ENCODE results near the gene MEF2D.

Gene MEF2D

GRCh38 chr1:156451505-156452160 lies 48.9 kb downstream of the MEF2D start:
- H3K9me3 Mint-ChIP-seq: no peaks in the 10 kb centered on the region
- H3K4me1 Mint-ChIP-seq: peaks cover 5% of the 10 kb centered on the region
- no peak overlapping the region for H3K4me3 Mint-ChIP-seq
- TF ChIP-seq CTCF (IDR thresholded peaks at IDR 0.05; ENCODE audit: unreplicated experiment in 3 of 3): no peak
- H3K36me3 Mint-ChIP-seq (ENCODE audit: low read depth): no peaks in the 10 kb centered on the region
- peaks cover 56% of the 10 kb centered on the region for H3K27me3 Mint-ChIP-seq (ENCODE audit: low read depth)
- no peak overlapping the region for H3K27ac Mint-ChIP-seq

- Mint-ChIP-seq H3K4me3 (no peak overlapping the region), H3K27me3 (ENCODE audit: low read depth) (peaks cover 82% of the 10 kb centered on the region), H3K9me3 (no peaks in the 10 kb centered on the region), H3K36me3 (ENCODE audit: low read depth) (no peaks in the 10 kb centered on the region), H3K4me1 (no peaks in the 10 kb centered on the region), H3K27ac (no peak overlapping the region)
- no peak for TF ChIP-seq CTCF (IDR thresholded peaks at IDR 0.05; ENCODE audit: unreplicated experiment in 3 of 3)
Observed at GRCh38 chr1:156448134-156448967, 52.2 kb downstream of the MEF2D start.

- H3K4me1 Mint-ChIP-seq: no peaks in the 10 kb centered on the region
- no peaks in the 10 kb centered on the region for H3K9me3 Mint-ChIP-seq
- no peak overlapping the region for H3K27ac Mint-ChIP-seq
- no peaks in the 10 kb centered on the region for H3K36me3 Mint-ChIP-seq (ENCODE audit: low read depth)
- H3K27me3 Mint-ChIP-seq (ENCODE audit: low read depth): peaks cover 94% of the 10 kb centered on the region
- no peak overlapping the region for H3K4me3 Mint-ChIP-seq
- peak; percentile 93 to 96 (median 95) for TF ChIP-seq CTCF (IDR thresholded peaks at IDR 0.05; ENCODE audit: unreplicated experiment in 3 of 3)
Observed at GRCh38 chr1:156445789-156446263, 54.7 kb downstream of the MEF2D start.

GRCh38 chr1:156444407-156445001 lies 56.1 kb downstream of the MEF2D start:
- no peak overlapping the region for H3K27ac Mint-ChIP-seq
- no peaks in the 10 kb centered on the region for H3K36me3 Mint-ChIP-seq (ENCODE audit: low read depth)
- peaks cover 95% of the 10 kb centered on the region for H3K27me3 Mint-ChIP-seq (ENCODE audit: low read depth)
- no peak overlapping the region for H3K4me3 Mint-ChIP-seq
- H3K9me3 Mint-ChIP-seq: no peaks in the 10 kb centered on the region
- no peaks in the 10 kb centered on the region for H3K4me1 Mint-ChIP-seq
- peak; percentile 33 to 54 (median 46) for TF ChIP-seq CTCF (IDR thresholded peaks at IDR 0.05; ENCODE audit: unreplicated experiment in 3 of 3)

GRCh38 chr1:156443286-156443685 lies 57.3 kb downstream of the MEF2D start:
- H3K36me3 Mint-ChIP-seq (ENCODE audit: low read depth): no peaks in the 10 kb centered on the region
- no peak overlapping the region for H3K4me3 Mint-ChIP-seq
- H3K4me1 Mint-ChIP-seq: no peaks in the 10 kb centered on the region
- peaks cover 96% of the 10 kb centered on the region for H3K27me3 Mint-ChIP-seq (ENCODE audit: low read depth)
- H3K27ac Mint-ChIP-seq: no peak overlapping the region
- no peaks in the 10 kb centered on the region for H3K9me3 Mint-ChIP-seq
- TF ChIP-seq CTCF (IDR thresholded peaks at IDR 0.05; ENCODE audit: unreplicated experiment in 3 of 3): no peak
